Endodermal cell (in vitro differentiated cells): Measurements from ENCODE around the gene PLN. TPM values are rescaled to one million over a fixed set of nuclear protein-coding genes. Genes with fewer than 3 reads are reported as not detected.
A peak's percentile ranks its signal among the peaks of the same experiment; 100 is the strongest.

Experiments used
- DNase-seq: peaks from one replicate; pipeline ENCODE4 v3.0.0-alpha.2; 2017
- H3K27ac ChIP-seq: 2 replicates; pipeline ENCODE4 v1.5.1; 2013; ENCODE audit warnings: mild to moderate bottlenecking, low read depth, low read length, moderate library complexity
- H3K27me3 ChIP-seq: 2 replicates; pipeline ENCODE4 v1.6.1; 2013; ENCODE audit warnings: mild to moderate bottlenecking, low read length, moderate library complexity; ENCODE audit not compliant: insufficient read depth, control insufficient read depth, poor library complexity, severe bottlenecking
- H3K36me3 ChIP-seq: 2 replicates; pipeline ENCODE4 v1.7.0; 2013; ENCODE audit warnings: mild to moderate bottlenecking, low read length, moderate library complexity; ENCODE audit not compliant: control insufficient read depth, insufficient read depth
- H3K4me1 ChIP-seq: one replicate; pipeline ENCODE4 v1.7.0; 2013; ENCODE audit warnings: low read length; ENCODE audit not compliant: control insufficient read depth, insufficient read depth
- H3K4me3 ChIP-seq: 2 replicates; pipeline ENCODE4 v1.5.1; 2013; ENCODE audit warnings: mild to moderate bottlenecking, low read length, moderate library complexity
- H3K9ac ChIP-seq: 2 replicates; pipeline ENCODE4 v1.6.1; 2013; ENCODE audit warnings: mild to moderate bottlenecking, low read length, moderate library complexity; ENCODE audit not compliant: poor library complexity, severe bottlenecking; ENCODE audit errors: extremely low read depth
- H3K9me3 ChIP-seq: 2 replicates; pipeline ENCODE4 v1.6.1; 2013; ENCODE audit warnings: mild to moderate bottlenecking, low read length, moderate library complexity; ENCODE audit not compliant: control insufficient read depth
- H3K27ac Mint-ChIP-seq: 2 replicates; pipeline ENCODE4 v1.8.0; 2020; ENCODE audit warnings: mixed read lengths
- H3K27me3 Mint-ChIP-seq: 2 replicates; pipeline ENCODE4 v1.8.0; 2021; ENCODE audit warnings: mild to moderate bottlenecking, mixed read lengths; ENCODE audit not compliant: insufficient read depth
- H3K36me3 Mint-ChIP-seq: 2 replicates; pipeline ENCODE4 v1.8.0; 2020; ENCODE audit warnings: low read depth, mixed read lengths
- H3K4me1 Mint-ChIP-seq: 2 replicates; pipeline ENCODE4 v1.8.0; 2020; ENCODE audit warnings: mixed read lengths
- H3K4me3 Mint-ChIP-seq: 2 replicates; pipeline ENCODE4 v1.8.0; 2020; ENCODE audit warnings: mild to moderate bottlenecking, moderate library complexity, mixed read lengths
- H3K9me3 Mint-ChIP-seq: 2 replicates; pipeline ENCODE4 v1.8.0; 2020; ENCODE audit warnings: mild to moderate bottlenecking, mixed read lengths
- WGBS, 2 experiments: methylation state at CpG; one replicate each; pipeline versions ENCODE4 v1.1.5 to v1.1.7; 2013; ENCODE audit warnings: missing lambda C conversion rate in 2 of 2, mixed read lengths in 1 of 2; ENCODE audit not compliant: insufficient coverage in 1 of 2, insufficient read length in 1 of 2; 5-methylcytosine and 5-hydroxymethylcytosine counted together
- total RNA-seq, 2 donors: library from RNA; stranded (reverse); fragmentation: NEBNext Ultra II Directional in 1 of 2; extraction: Animal tissue kit (Norgen Biotek cat#: 25700) in 1 of 2; gene quantifications; 2 replicates in 1 of 2; 3 replicates in 1 of 2; pipeline ENCODE4 v1.2.1, GENCODE V29; 2021
- TF ChIP-seq, protein P1 (sequence below): fragments of 200-600 bp; sonication (generic); conservative IDR thresholded peaks from 2 replicates; pipeline ENCODE4 v1.5.0; 2021; ENCODE audit warnings: antibody characterized with exemption, mild to moderate bottlenecking

PLN gene
- total RNA-seq, 2 donors from 2014 or later = not detected

GRCh38 chr6:118509009-118509617 lies 39.0 kb upstream of the PLN start:
- no peaks in the 10 kb centered on the region for H3K27me3 ChIP-seq
- no peak overlapping the region for H3K27ac Mint-ChIP-seq
- no peaks in the 10 kb centered on the region for H3K27me3 Mint-ChIP-seq
- H3K27ac ChIP-seq = no peak overlapping the region
- peaks cover 10% of the 10 kb centered on the region for H3K4me1 Mint-ChIP-seq
- H3K9me3 Mint-ChIP-seq = no peaks in the 10 kb centered on the region
- H3K4me3 ChIP-seq = no peak overlapping the region
- no peak overlapping the region for H3K4me3 Mint-ChIP-seq
- no peaks in the 10 kb centered on the region for H3K36me3 Mint-ChIP-seq
- DNase-seq = peak; percentile 49
- peaks cover 3% of the 10 kb centered on the region for H3K4me1 ChIP-seq
- no peaks in the 10 kb centered on the region for H3K36me3 ChIP-seq
- WGBS, 2 experiments = 0 to 58% methylated on average over 1 to 3 of the region's 3 CpGs
- TF ChIP-seq, protein P1, sequence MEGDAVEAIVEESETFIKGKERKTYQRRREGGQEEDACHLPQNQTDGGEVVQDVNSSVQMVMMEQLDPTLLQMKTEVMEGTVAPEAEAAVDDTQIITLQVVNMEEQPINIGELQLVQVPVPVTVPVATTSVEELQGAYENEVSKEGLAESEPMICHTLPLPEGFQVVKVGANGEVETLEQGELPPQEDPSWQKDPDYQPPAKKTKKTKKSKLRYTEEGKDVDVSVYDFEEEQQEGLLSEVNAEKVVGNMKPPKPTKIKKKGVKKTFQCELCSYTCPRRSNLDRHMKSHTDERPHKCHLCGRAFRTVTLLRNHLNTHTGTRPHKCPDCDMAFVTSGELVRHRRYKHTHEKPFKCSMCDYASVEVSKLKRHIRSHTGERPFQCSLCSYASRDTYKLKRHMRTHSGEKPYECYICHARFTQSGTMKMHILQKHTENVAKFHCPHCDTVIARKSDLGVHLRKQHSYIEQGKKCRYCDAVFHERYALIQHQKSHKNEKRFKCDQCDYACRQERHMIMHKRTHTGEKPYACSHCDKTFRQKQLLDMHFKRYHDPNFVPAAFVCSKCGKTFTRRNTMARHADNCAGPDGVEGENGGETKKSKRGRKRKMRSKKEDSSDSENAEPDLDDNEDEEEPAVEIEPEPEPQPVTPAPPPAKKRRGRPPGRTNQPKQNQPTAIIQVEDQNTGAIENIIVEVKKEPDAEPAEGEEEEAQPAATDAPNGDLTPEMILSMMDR = peak; percentile 88
- no peaks in the 10 kb centered on the region for H3K9me3 ChIP-seq
- no peak overlapping the region for H3K9ac ChIP-seq

- Histone ChIP-seq H3K36me3 (no peaks in the 10 kb centered on the region), H3K4me3 (no peak overlapping the region), H3K4me1 (peaks cover 3% of the 10 kb centered on the region), H3K27me3 (no peaks in the 10 kb centered on the region), H3K27ac (no peak overlapping the region), H3K9me3 (no peaks in the 10 kb centered on the region), H3K9ac (no peak overlapping the region)
- TF ChIP-seq, protein P1 = no peak
- Mint-ChIP-seq H3K27me3 (no peaks in the 10 kb centered on the region), H3K9me3 (no peaks in the 10 kb centered on the region), H3K27ac (no peak overlapping the region), H3K4me1 (peaks cover 8% of the 10 kb centered on the region), H3K4me3 (no peak overlapping the region), H3K36me3 (no peaks in the 10 kb centered on the region)
- no peak for DNase-seq
- 90 to 100% methylated on average over 2 to 4 of the region's 4 CpGs for WGBS, 2 experiments
These were observed 36.0 kb upstream of the PLN start for GRCh38 chr6:118511930-118512715.

GRCh38 chr6:118514689-118515088 lies 33.4 kb upstream of the PLN start:
- Histone ChIP-seq H3K4me3 (no peak overlapping the region), H3K4me1 (peaks cover 3% of the 10 kb centered on the region), H3K9ac (no peak overlapping the region), H3K9me3 (no peaks in the 10 kb centered on the region), H3K36me3 (no peaks in the 10 kb centered on the region), H3K27me3 (no peaks in the 10 kb centered on the region), H3K27ac (no peak overlapping the region)
- Mint-ChIP-seq H3K27ac (no peak overlapping the region), H3K4me1 (peaks cover 6% of the 10 kb centered on the region), H3K36me3 (no peaks in the 10 kb centered on the region), H3K9me3 (no peaks in the 10 kb centered on the region), H3K4me3 (no peak overlapping the region), H3K27me3 (no peaks in the 10 kb centered on the region)
- TF ChIP-seq, protein P1 = no peak
- no peak for DNase-seq
- 97% methylated on average over 3 of the region's 3 CpGs; no CpG with 5 or more reads in 1 of the 2 experiments for WGBS, 2 experiments
